Stimulated activated naive CD4-positive, alpha-beta T cell treated with Interleukin-2 at 50 U/mL for 16 hours (primary cell): Measurements from ENCODE around the gene RTEL1.
A peak's percentile ranks its signal among the peaks of the same experiment; 100 is the strongest.
"Not testable (repeated sequence)": the region's sequence is repeated elsewhere in the genome, so short reads cannot be mapped to it uniquely, and the experiment has no call there.

Source experiments
- DNase-seq: peaks from one replicate; lab custom pipeline; 2025; lab: John Stamatoyannopoulos, UW

Gene RTEL1

DNA sequence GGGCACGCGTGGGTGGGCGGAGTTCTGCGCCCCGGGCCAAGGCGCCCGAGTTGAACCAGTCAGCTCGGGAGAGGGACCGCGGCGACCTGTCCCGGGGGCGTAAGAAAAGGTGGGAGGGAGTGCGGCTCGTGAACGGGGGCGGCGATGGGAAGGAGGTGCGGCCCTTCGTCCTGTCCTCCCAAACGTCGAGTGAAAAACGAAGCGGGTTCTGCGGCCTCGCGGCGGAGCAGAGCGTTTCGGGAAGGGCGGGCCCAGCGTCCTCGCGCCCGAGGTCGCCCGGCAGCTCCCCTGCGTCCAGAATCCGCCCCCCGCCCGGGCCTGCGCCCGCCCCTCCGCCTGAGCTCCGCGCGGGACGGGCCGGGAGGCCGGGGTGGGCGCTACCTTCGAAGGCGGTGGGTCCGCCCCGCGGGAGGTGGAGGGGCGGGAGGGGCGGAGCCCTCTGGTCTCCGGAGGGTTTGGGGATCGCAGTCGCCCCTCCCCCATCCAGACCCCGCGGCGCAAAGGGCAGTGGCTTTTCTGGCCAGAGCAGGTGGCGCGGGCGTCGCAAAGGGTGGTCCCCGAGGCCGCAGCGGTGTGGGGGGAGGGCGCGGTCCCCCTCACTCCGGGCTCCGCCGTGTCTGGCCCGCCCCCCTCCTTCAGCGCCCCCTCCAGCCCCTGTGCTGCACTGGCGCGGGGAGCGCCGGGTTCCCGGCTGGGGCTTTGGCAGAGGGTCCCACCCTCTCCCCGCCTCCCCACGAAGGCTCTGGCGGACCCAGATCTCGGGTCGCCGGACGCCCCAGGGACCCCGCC is 5.7 kb upstream of the RTEL1 start:
- DNase-seq = peak; percentile 50

DNA sequence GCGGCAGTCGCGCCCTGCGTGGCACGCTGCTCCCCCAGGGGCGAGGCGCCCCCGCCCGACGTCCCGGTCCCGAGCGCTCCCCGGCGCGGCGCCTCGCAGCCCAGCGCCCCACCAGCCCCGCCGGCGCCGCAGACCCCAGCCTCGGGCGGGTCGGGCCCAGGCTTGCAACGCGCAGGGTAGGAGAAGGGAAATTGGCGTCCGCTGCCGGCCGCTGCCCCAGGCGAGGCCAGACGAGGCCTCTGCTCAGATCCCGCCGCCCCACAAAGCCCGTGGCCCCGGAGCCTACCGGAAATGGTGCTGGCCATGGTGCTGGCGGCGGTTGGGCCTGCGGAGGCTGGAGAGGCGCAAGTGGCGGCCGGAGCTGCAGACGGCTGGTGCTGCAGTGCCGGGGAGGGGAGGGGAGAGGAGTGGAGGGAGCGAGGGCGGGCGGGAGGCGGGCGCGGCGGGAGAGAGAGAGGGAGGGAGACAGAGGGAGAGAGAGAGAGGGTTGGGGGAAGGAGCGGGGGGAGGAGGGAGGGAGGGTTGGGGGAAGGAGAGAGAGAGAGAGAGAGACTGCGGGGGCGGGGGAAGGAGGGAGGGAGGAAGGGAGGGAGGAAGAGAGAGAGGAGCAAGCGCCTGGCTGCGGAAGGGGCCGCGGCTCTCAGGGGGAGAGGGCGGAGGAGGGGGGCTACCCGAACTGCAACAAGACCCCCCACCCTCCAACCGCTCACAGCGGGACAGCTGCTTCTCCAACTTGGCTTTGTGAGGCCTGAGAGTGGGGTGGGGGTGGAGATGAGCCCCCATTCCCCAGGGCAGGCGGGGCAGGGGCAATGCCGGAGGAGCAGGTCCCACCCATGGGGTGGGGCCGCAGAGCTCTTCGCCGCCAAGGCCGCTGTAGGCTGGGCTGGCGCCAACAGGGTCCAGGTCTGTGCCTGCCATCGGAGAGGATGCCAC is 4.8 kb upstream of the RTEL1 start, which contains the start of gene STMN3:
STMN3 (minus strand) TSS at position 384 of the 933 bp plus-strand sequence; CDS start at position 305, 79 bp downstream.
- DNase-seq = peak; percentile 65

DNA sequence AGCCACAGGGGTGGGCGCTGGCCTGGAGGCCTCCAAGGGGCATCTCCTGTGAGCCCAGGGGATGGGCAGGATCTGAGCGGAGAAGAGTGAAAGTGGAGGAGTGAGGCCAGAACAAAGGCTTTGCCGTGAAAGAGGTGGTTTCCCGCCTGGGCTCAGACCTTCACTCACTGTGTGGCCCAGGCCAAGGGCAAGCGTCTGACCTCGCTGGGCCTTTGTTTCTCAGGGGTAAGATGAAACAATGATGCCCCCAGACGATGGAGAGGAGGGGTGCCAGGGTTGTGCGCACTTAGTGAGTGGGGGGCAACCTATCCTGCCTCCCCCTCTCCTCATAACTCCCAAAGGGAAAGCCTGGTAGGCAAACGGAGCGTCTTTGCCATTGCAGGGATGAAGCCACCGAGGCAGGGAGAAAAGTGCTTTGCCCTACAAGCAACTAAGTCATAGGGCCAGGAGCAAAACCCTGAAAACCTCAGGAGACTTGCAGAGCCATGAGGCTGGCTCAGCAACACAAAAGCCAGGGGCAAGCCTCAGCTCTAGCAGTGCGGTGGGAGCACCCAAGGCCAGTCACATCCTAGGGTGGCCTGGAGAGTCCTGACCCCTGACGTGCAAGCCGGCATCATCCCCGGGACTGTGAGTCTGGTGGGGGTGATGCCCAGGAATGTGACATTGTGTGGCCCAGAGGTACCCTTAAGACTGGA is 4.0 kb upstream of the RTEL1 start:
- no peak for DNase-seq

DNA sequence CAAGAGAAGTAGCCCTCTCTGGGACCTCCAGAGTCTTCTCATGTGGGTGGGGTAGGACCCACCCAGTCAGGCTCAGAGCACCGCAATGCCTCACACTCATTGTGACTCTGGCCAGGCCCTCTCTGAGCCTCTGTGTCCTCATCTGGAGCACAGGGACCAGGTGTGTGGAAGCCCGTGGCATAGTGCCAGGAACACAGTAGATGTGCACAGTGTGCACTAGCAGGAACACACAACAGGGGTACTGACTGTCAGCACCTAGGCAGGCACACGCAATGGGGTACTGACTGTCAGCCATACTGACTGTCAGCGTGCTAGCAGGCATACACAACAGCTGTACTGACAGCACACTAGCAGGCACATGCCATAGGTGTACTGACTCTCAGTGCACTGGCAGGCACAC is 2.9 kb upstream of the RTEL1 start:
- no peak for DNase-seq

- no peak for DNase-seq
These were observed 1.7 kb upstream of the RTEL1 start for GRCh38 chr20:63656451-63656850.

DNA sequence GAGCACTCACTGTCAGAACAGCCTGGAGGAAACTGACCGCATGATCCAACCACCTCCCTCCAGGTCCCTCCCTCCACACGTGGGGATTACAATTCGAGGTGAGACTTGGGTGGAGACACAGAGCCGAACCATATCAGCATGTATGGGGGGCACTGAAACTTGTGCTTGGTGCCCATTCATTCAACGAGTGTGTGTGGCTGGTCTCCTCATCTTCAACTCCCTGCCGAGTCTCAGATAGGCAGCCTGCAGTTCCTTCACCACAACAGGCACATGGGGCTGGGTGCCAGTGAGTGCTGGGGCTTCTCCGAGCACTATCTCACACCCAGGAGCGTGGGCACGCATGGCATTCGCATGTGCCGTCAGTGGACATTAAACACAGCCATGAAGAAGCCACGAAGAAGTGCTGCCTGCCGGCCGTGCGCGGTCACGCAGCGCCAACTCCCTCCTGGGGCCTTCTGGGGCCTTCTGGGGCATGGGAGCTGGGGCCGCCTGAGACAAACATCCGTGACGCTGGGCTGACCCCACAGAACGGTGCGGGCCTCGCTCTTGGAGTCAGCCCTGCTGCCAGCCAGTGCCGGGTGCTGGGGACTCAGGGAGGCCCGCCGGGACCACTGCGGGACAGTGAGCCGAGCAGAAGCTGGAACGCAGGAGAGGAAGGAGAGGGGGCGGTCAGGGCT is 714 bp upstream of the RTEL1 start:
- DNase-seq = no peak

DNA sequence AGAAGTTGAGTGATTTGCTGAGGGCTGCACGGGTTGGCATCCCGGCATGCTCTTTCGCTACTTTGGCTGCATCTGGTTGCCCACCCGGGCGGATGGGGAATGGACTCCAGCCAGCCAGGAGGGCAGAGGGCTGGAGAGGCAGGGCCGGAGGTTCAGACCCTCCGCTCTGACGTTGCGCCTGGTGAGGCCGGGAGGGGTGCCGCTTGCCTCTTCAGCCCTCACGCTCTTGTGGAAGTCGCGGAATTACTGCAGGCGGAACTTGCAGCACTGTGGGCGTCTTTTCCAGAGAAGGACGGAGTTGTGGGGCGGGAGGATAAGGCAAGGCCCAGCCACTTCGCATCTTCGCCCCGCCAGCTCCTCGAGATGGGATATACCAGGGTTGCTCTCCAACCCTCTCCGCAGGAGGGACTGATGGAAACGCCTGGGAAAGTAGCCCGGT is 656 bp downstream of the RTEL1 start:
- no peak for DNase-seq

DNA sequence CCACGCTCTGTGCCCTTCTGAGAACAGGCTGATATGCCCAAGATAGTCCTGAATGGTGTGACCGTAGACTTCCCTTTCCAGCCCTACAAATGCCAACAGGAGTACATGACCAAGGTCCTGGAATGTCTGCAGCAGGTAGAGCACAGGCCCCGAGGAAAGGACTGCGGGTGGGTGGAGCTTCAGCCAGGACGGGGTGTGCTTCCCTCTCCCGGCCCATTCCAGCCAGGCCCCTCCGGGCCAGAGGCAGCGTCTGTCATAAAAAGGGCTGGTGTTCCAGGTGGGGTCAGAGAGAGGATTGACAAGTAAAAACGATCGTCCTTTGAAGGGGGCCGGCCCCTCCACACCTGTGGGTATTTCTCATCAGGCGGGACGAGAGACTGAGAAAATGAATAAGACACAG is 1.3 kb downstream of the RTEL1 start:
- no peak for DNase-seq

DNA sequence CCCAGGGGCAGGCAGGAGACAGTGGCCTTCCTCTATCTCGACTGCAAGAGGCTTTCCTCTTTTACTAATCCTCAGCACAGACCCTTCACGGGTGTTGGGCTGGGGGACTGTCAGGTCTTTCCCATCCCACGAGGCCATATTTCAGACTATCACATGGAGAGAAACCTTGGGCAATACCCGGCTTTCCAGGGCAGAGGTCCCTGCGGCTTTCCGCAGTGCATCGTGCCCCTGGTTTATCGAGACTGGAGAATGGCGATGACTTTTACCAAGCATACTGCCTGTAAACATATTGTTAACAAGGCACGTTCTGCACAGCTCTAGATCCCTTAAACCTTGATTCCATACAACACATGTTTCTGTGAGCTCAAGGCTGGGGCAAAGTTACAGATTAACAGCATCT is 2.1 kb downstream of the RTEL1 start:
- not testable (repeated sequence) for DNase-seq

- DNase-seq = no peak
These were observed 2.5 kb downstream of the RTEL1 start for GRCh38 chr20:63660622-63661021.

DNA sequence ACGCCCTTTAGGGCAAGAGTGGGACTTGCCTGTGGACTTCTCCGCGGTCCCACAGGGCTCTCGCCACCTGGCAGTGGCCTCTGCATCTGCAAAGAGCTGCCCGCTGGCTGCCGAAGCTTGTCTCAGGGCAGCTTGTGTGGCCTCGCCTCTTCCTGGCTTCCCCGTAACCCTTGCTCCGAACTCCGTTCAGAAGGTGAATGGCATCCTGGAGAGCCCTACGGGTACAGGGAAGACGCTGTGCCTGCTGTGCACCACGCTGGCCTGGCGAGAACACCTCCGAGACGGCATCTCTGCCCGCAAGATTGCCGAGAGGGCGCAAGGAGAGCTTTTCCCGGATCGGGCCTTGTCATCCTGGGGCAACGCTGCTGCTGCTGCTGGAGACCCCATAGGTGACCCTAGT is 3.0 kb downstream of the RTEL1 start:
- no peak for DNase-seq

GRCh38 chr20:63661959-63662812 is 4.1 kb downstream of the RTEL1 start:
- no peak for DNase-seq

GRCh38 chr20:63662813-63663189 is 4.7 kb downstream of the RTEL1 start:
- DNase-seq = no peak

GRCh38 chr20:63663332-63664066 is 5.4 kb downstream of the RTEL1 start:
- no peak for DNase-seq

- no peak for DNase-seq
These were observed 6.2 kb downstream of the RTEL1 start for GRCh38 chr20:63664143-63664851.

DNA sequence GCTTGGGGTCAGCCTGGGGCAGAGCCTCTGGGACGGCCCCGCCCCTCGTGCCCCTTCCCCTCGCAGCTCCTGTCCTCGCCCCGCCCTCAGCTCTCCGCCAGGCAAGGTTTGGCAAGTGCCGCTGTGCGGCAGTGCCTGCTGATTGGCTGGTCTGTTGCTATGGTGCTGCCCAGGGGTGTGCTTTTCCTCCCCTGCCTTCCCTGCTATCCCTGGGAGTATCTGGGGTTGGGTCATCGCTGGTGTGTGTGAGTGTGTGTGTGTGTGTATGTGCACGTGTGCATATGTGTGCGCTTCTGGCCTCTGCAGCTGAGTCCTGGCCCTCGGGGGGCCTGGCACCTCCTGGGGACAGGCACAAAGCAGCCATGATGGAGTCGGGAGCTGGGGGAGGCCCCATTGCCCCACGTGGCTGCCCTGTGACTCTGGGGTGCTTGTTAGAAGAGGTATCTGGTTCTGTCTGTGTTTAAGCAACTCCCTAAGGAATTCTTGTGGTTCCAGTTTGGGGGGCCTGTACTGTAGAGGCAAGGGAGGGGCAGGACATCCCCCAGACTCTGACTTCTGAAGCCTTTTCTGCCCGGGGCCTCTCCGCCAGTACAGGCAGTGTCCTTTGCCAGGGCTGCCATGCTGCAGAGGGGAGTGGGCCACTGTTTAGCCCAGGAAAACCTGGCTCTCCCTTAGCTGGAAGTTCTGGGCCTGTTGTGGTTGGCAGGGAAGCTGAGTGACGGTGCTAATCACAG is 6.9 kb downstream of the RTEL1 start:
- no peak for DNase-seq

- no peak for DNase-seq
These were observed 7.6 kb downstream of the RTEL1 start for GRCh38 chr20:63665708-63666107.

GRCh38 chr20:63667858-63668257 is 9.7 kb downstream of the RTEL1 start:
- no peak for DNase-seq

GRCh38 chr20:63668351-63668750 is 10.2 kb downstream of the RTEL1 start:
- DNase-seq = no peak
